MM.1S (cell line): ENCODE results near the gene ARHGEF12.

Source experiments
- DNase-seq: peaks from one replicate; pipeline ENCODE4 v3.0.0-alpha.2; 2015
- H2AFZ ChIP-seq: fragments of 300-600 bp; sonication (generic); 2 replicates; pipeline ENCODE4 v1.6.0; 2016; ENCODE audit warnings: antibody characterized with exemption, low read length
- H3F3A ChIP-seq: fragments of 300-600 bp; sonication (generic); 2 replicates; pipeline ENCODE4 v1.6.1; 2016; ENCODE audit warnings: mild to moderate bottlenecking, antibody characterized with exemption, low read length, moderate library complexity, mixed read lengths; ENCODE audit not compliant: insufficient read depth
- H3K27ac ChIP-seq: fragments of 300-600 bp; sonication (generic); 2 replicates; pipeline ENCODE4 v1.5.1; 2016; ENCODE audit warnings: mild to moderate bottlenecking, low read length
- H3K27me3 ChIP-seq: fragments of 300-600 bp; sonication (generic); replicated peaks from 2 replicates; pipeline ENCODE4 v1.6.0; 2016; ENCODE audit warnings: low read length; ENCODE audit not compliant: insufficient read depth
- H3K36me3 ChIP-seq: fragments of 300-600 bp; sonication (generic); replicated peaks from 2 replicates; pipeline ENCODE4 v1.6.1; 2016; ENCODE audit warnings: mild to moderate bottlenecking, low read length, mixed read lengths; ENCODE audit not compliant: insufficient read depth
- H3K4me1 ChIP-seq: fragments of 300-600 bp; sonication (generic); 2 replicates; pipeline ENCODE4 v1.6.1; 2016; ENCODE audit warnings: low read length, mixed read lengths
- H3K4me2 ChIP-seq: fragments of 300-600 bp; sonication (generic); 2 replicates; pipeline ENCODE4 v1.6.0; 2016; ENCODE audit warnings: low read depth, low read length
- H3K4me3 ChIP-seq: fragments of 300-600 bp; sonication (generic); 2 replicates; pipeline ENCODE4 v1.5.1; 2016; ENCODE audit warnings: low read length, mixed read lengths
- H3K79me2 ChIP-seq: fragments of 300-600 bp; sonication (generic); 2 replicates; pipeline ENCODE4 v1.6.1; 2016; ENCODE audit warnings: mixed run types, low read length, mixed read lengths
- H3K9ac ChIP-seq: fragments of 300-600 bp; sonication (generic); 2 replicates; pipeline ENCODE4 v1.6.1; 2016; ENCODE audit warnings: low read length, mixed read lengths
- H3K9me2 ChIP-seq: fragments of 300-600 bp; sonication (generic); replicated peaks from 2 replicates; pipeline ENCODE4 v1.6.1; 2016; ENCODE audit warnings: mild to moderate bottlenecking, low read length, mixed read lengths; ENCODE audit not compliant: insufficient read depth
- H3K9me3 ChIP-seq: fragments of 300-600 bp; sonication (generic); replicated peaks from 2 replicates; pipeline ENCODE4 v1.6.1; 2016; ENCODE audit warnings: mild to moderate bottlenecking, low read length, mixed read lengths; ENCODE audit not compliant: insufficient read depth
- H4K20me1 ChIP-seq: fragments of 300-600 bp; sonication (generic); 2 replicates; pipeline ENCODE4 v1.6.1; 2016; ENCODE audit warnings: mild to moderate bottlenecking, low read length, moderate library complexity, mixed read lengths; ENCODE audit not compliant: insufficient read depth
- EZH2 ChIP-seq: fragments of 300-600 bp; sonication (generic); optimal IDR thresholded peaks from 2 replicates; pipeline ENCODE3; 2017; ENCODE audit warnings: low read depth, mild to moderate bottlenecking, antibody characterized with exemption, low read length, mixed read lengths
- EZH2phosphoT487 ChIP-seq: fragments of 300-600 bp; sonication (generic); IDR thresholded peaks from 2 replicates; pipeline ENCODE4 v1.6.1; 2018; ENCODE audit warnings: antibody characterized with exemption, low read length
- TF ChIP-seq, protein P1 (sequence below): fragments of 300-600 bp; sonication (generic); IDR thresholded peaks from 2 replicates; pipeline ENCODE4 v1.5.1; 2016; ENCODE audit warnings: antibody characterized with exemption, low read length, mixed read lengths

Gene ARHGEF12

DNA sequence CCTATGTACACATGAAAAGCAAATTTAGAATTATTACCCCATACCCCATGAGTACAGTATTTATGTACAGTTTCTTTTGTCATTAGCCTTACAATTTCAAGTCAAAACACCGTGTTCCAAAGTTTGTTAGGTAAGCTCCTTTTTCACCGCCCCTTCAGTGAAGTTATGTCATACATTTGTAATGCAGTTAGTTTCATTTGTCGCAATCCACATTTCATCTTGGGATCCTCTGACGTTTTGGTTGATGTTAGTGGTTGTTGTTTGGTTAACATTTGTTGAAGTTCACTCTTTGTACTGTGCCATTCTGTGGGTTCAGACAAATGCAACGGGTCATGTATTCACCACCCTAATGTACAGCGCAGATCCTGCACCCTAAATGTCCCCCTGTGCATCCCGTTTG is 45.2 kb downstream of the ARHGEF12 start:
- Histone ChIP-seq H2AFZ (no peak overlapping the region), H3K27ac (no peak overlapping the region), H3K9me2 (no peaks in the 10 kb centered on the region), H3K4me1 (peaks cover 9% of the 10 kb centered on the region; the same call in 1 of the 2 replicates), H4K20me1 (peaks cover 35% of the 10 kb centered on the region), H3K9ac (no peak overlapping the region), H3K27me3 (no peaks in the 10 kb centered on the region), H3K79me2 (peaks cover 99% of the 10 kb centered on the region), H3F3A (no peaks in the 10 kb centered on the region), H3K4me2 (no peak overlapping the region), H3K9me3 (no peaks in the 10 kb centered on the region), H3K36me3 (no peaks in the 10 kb centered on the region), H3K4me3 (no peak overlapping the region)
- DNase-seq: no peak
- TF ChIP-seq, protein P1, sequence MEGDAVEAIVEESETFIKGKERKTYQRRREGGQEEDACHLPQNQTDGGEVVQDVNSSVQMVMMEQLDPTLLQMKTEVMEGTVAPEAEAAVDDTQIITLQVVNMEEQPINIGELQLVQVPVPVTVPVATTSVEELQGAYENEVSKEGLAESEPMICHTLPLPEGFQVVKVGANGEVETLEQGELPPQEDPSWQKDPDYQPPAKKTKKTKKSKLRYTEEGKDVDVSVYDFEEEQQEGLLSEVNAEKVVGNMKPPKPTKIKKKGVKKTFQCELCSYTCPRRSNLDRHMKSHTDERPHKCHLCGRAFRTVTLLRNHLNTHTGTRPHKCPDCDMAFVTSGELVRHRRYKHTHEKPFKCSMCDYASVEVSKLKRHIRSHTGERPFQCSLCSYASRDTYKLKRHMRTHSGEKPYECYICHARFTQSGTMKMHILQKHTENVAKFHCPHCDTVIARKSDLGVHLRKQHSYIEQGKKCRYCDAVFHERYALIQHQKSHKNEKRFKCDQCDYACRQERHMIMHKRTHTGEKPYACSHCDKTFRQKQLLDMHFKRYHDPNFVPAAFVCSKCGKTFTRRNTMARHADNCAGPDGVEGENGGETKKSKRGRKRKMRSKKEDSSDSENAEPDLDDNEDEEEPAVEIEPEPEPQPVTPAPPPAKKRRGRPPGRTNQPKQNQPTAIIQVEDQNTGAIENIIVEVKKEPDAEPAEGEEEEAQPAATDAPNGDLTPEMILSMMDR: no peak
- no peak for TF ChIP-seq EZH2
- TF ChIP-seq EZH2phosphoT487: no peak

GRCh38 chr11:120383518-120384155 is 47.4 kb downstream of the ARHGEF12 start:
- H3F3A ChIP-seq: no peaks in the 10 kb centered on the region
- H3K4me3 ChIP-seq: no peak overlapping the region
- H3K9me3 ChIP-seq: no peaks in the 10 kb centered on the region
- H3K9me2 ChIP-seq: no peaks in the 10 kb centered on the region
- H3K27me3 ChIP-seq: no peaks in the 10 kb centered on the region
- no peak overlapping the region for H3K4me2 ChIP-seq
- TF ChIP-seq EZH2phosphoT487 (no peak), EZH2 (no peak)
- TF ChIP-seq, protein P1: no peak
- no peak overlapping the region for H2AFZ ChIP-seq
- no peaks in the 10 kb centered on the region for H3K36me3 ChIP-seq
- H4K20me1 ChIP-seq: peaks cover 51% of the 10 kb centered on the region
- H3K27ac ChIP-seq: no peak overlapping the region
- peaks cover 6% of the 10 kb centered on the region; the same call in 1 of the 2 replicates for H3K4me1 ChIP-seq
- DNase-seq: no peak
- peaks cover 99% of the 10 kb centered on the region for H3K79me2 ChIP-seq
- H3K9ac ChIP-seq: no peak overlapping the region

DNA sequence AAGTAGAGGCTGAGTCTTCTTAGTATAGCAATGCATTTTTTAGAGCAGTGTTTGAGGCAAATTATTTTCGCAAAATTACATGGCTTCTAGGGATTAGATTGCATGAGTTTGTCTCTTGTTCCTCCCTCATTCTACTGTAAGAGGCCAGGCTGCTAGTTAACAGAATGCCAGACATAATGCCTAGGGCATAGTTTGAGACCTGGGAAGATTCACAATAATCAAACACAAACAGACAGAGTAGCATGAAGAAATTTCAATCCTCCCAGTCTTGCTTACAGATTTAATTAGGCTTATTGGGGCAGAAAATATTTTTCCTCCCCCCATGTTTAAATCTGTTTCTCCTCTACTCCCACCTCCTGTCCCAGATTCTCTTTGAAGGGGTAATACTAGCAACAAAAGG is 48.3 kb downstream of the ARHGEF12 start:
- H4K20me1 ChIP-seq: peaks cover 51% of the 10 kb centered on the region
- H3K9ac ChIP-seq: no peak overlapping the region
- peaks cover 100% of the 10 kb centered on the region for H3K79me2 ChIP-seq
- no peak for DNase-seq
- no peaks in the 10 kb centered on the region for H3K9me2 ChIP-seq
- H3K36me3 ChIP-seq: no peaks in the 10 kb centered on the region
- H3K4me3 ChIP-seq: no peak overlapping the region
- H3F3A ChIP-seq: no peaks in the 10 kb centered on the region
- no peak overlapping the region for H3K4me2 ChIP-seq
- H3K4me1 ChIP-seq: peaks cover 3% of the 10 kb centered on the region; the same call in 1 of the 2 replicates
- H3K27ac ChIP-seq: no peak overlapping the region
- H2AFZ ChIP-seq: no peak overlapping the region
- no peaks in the 10 kb centered on the region for H3K9me3 ChIP-seq
- H3K27me3 ChIP-seq: no peaks in the 10 kb centered on the region
- TF ChIP-seq, protein P1: no peak
- TF ChIP-seq EZH2 (no peak), EZH2phosphoT487 (no peak)
